Hepatocyte (in vitro differentiated cells): ENCODE measurements around the gene POLD3. TPM values are rescaled to one million over a fixed set of nuclear protein-coding genes. Genes with fewer than 3 reads are reported as not detected.
A peak's percentile ranks its signal among the peaks of the same experiment; 100 is the strongest.

Experiments used
- DNase-seq: peaks from one replicate; pipeline ENCODE4 v3.0.0-alpha.2; 2016; ENCODE audit warnings: low spot score
- H2AFZ ChIP-seq: fragments of 200-600 bp; sonication (generic); 2 replicates; pipeline ENCODE4 v1.6.0; 2016; ENCODE audit warnings: antibody characterized with exemption, mild to moderate bottlenecking
- H3K27ac ChIP-seq: fragments of 200-600 bp; sonication (generic); 2 replicates; pipeline ENCODE4 v1.5.1; 2016; ENCODE audit warnings: mild to moderate bottlenecking
- H3K27me3 ChIP-seq: fragments of 200-600 bp; sonication (generic); 2 replicates; pipeline ENCODE4 v1.6.1; 2016
- H3K36me3 ChIP-seq: fragments of 200-600 bp; sonication (generic); replicated peaks from 2 replicates; pipeline ENCODE4 v1.5.1; 2016; ENCODE audit warnings: low read depth; ENCODE audit not compliant: insufficient read depth
- H3K4me1 ChIP-seq: fragments of 200-600 bp; sonication (generic); 2 replicates; pipeline ENCODE4 v1.5.1; 2016; ENCODE audit warnings: mild to moderate bottlenecking, moderate library complexity; ENCODE audit not compliant: insufficient read depth
- H3K4me2 ChIP-seq: fragments of 200-600 bp; sonication (generic); 2 replicates; pipeline ENCODE4 v1.6.0; 2016
- H3K4me3 ChIP-seq: fragments of 200-600 bp; sonication (generic); 2 replicates; pipeline ENCODE4 v1.5.1; 2016; ENCODE audit warnings: mild to moderate bottlenecking
- H3K79me2 ChIP-seq: fragments of 200-600 bp; sonication (generic); 2 replicates; pipeline ENCODE4 v1.6.0; 2017; ENCODE audit warnings: mild to moderate bottlenecking
- H3K9me2 ChIP-seq: fragments of 200-600 bp; sonication (generic); replicated peaks from 2 replicates; pipeline ENCODE4 v1.6.0; 2017; ENCODE audit warnings: mild to moderate bottlenecking; ENCODE audit not compliant: insufficient read depth
- H3K9me3 ChIP-seq: fragments of 200-600 bp; sonication (generic); 2 replicates; pipeline ENCODE4 v1.5.1; 2016; ENCODE audit warnings: low read depth, mild to moderate bottlenecking
- H4K20me1 ChIP-seq: fragments of 200-600 bp; sonication (generic); 2 replicates; pipeline ENCODE4 v1.6.0; 2016; ENCODE audit warnings: mild to moderate bottlenecking; ENCODE audit not compliant: insufficient read depth, poor library complexity, severe bottlenecking
- EZH2 ChIP-seq: fragments of 200-600 bp; sonication (generic); IDR thresholded peaks from 2 replicates; pipeline ENCODE4 v1.6.1; 2016; ENCODE audit warnings: antibody characterized with exemption, mild to moderate bottlenecking, borderline replicate concordance
- EZH2phosphoT487 ChIP-seq: fragments of 200-600 bp; sonication (generic); IDR thresholded peaks from one replicate; pipeline ENCODE4 v1.6.1; 2018; ENCODE audit warnings: antibody characterized with exemption, mild to moderate bottlenecking, low read depth, moderate library complexity; ENCODE audit not compliant: unreplicated experiment, severe bottlenecking
- WGBS: methylation state at CpG from one replicate; pipeline ENCODE4 v1.1.6; 2016; ENCODE audit warnings: low lambda C conversion rate; ENCODE audit errors: missing lambda C conversion rate; 5-methylcytosine and 5-hydroxymethylcytosine counted together
- polyA plus RNA-seq: library from polyadenylated mRNA; unstranded; fragments of >200 nt; fragmentation: Nextera tagmentation; extraction: Ambion mirVana; gene quantifications from 2 replicates; pipeline ENCODE4 v1.2.1, GENCODE V29; 2016
- total RNA-seq: library from RNA; depleted of rRNA; stranded (reverse); fragments of >200 nt; gene quantifications from 2 replicates; pipeline ENCODE4 v1.2.3, GENCODE V29; 2014
- TF ChIP-seq, protein P1 (sequence below): fragments of 200-600 bp; sonication (generic); IDR thresholded peaks from 2 replicates; pipeline ENCODE4 v1.5.1; 2016; ENCODE audit warnings: antibody characterized with exemption, mild to moderate bottlenecking; ENCODE audit not compliant: poor library complexity

Gene POLD3
- total and polyA plus RNA-seq, 2 experiments from 2014 or later = 11.0 to 13.8 TPM

DNA sequence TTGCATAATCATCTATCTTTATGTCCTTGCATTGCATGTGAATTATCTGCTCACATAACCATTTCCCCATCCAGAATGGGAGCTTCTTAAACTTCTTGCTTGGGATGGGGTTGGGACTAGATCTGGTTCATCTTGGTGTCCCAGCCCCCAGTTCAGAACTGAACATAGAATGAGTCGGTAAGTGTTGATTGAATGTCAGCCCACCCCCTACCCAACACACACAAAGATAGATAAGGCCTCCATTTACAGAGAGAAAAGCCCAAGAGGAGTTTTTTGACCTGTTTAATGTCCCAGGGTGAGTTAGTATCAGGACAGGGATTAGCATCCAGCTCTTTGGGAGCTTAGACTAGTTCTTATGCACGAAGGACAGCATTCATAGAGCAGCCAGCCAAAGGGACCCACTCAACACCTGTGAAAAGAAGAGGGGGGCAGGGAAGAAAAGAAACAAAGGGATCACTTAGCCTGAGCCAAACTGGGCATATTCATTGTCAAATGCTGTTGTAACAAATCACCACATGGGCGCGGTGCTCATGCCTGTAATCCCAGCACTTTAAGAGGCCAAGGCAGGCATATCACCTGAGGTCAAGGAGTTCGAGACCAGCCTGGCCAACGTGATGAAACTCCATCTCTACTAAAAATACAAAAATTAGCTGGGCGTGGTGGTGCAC is 81.4 kb downstream of the POLD3 start:
- DNase-seq = no peak
- Histone ChIP-seq H4K20me1 (no peaks in the 10 kb centered on the region), H3K79me2 (no peaks in the 10 kb centered on the region), H3K27ac (peak overlapping the region; percentile 93), H3K4me2 (no peak overlapping the region), H3K27me3 (no peaks in the 10 kb centered on the region), H3K4me3 (no peak overlapping the region), H3K36me3 (no peaks in the 10 kb centered on the region), H3K9me3 (no peaks in the 10 kb centered on the region), H2AFZ (no peak overlapping the region), H3K9me2 (no peaks in the 10 kb centered on the region), H3K4me1 (peaks cover 4% of the 10 kb centered on the region)
- 64% methylated on average over 7 of the region's 7 CpGs for WGBS
- TF ChIP-seq EZH2phosphoT487 (no peak), EZH2 (no peak)
- TF ChIP-seq, protein P1, sequence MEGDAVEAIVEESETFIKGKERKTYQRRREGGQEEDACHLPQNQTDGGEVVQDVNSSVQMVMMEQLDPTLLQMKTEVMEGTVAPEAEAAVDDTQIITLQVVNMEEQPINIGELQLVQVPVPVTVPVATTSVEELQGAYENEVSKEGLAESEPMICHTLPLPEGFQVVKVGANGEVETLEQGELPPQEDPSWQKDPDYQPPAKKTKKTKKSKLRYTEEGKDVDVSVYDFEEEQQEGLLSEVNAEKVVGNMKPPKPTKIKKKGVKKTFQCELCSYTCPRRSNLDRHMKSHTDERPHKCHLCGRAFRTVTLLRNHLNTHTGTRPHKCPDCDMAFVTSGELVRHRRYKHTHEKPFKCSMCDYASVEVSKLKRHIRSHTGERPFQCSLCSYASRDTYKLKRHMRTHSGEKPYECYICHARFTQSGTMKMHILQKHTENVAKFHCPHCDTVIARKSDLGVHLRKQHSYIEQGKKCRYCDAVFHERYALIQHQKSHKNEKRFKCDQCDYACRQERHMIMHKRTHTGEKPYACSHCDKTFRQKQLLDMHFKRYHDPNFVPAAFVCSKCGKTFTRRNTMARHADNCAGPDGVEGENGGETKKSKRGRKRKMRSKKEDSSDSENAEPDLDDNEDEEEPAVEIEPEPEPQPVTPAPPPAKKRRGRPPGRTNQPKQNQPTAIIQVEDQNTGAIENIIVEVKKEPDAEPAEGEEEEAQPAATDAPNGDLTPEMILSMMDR = no peak

DNA sequence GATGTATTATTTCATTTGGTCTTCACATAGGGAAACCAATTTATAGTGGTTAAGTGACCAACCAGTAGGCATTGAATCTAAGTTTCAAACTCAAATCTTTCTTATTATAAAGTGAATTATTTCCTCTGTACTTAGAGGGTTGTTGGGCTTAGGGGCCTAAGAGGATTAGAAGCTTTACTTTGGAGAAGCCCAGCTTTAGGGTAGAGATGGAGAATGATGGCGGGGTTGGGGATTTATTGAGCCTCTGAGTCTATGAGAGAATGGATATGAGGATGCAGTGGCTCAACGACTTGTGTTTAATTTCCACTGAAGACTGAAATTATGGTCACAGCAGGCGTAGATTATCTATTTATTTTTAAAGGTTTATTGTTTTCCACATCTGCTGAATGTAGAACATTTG is 83.4 kb downstream of the POLD3 start:
- WGBS = 93% methylated on average over 3 of the region's 3 CpGs
- H3K27me3 ChIP-seq = no peaks in the 10 kb centered on the region
- no peaks in the 10 kb centered on the region for H3K9me3 ChIP-seq
- no peak for DNase-seq
- no peaks in the 10 kb centered on the region for H3K79me2 ChIP-seq
- H3K36me3 ChIP-seq = no peaks in the 10 kb centered on the region
- no peak overlapping the region for H3K27ac ChIP-seq
- H3K4me2 ChIP-seq = no peak overlapping the region
- H3K9me2 ChIP-seq = no peaks in the 10 kb centered on the region
- H4K20me1 ChIP-seq = no peaks in the 10 kb centered on the region
- H2AFZ ChIP-seq = no peak overlapping the region
- TF ChIP-seq EZH2phosphoT487 = no peak
- TF ChIP-seq EZH2 = no peak
- TF ChIP-seq, protein P1 = no peak
- peaks cover 4% of the 10 kb centered on the region for H3K4me1 ChIP-seq
- no peak overlapping the region for H3K4me3 ChIP-seq

DNA sequence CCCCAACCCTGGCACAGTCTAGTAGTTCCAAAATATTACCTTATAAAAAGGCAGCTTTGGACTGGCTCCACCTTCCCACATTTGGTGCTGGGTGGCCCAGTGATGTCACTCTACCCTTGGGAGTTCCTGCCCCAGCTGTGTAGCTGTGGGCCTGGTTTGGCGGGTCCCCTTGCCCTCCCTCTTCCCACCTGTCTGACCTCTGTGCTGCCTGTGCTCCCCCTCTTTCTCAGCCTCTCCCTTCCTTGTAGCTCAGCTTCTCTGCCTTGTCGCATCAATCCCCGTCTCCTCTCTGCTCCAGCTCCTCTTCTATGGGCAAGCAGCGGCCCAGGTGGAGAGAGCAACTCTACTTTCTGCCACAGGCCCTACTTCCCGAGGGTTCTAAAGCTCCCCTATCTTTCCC is 84.2 kb downstream of the POLD3 start:
- DNase-seq = no peak
- Histone ChIP-seq H3K4me1 (peaks cover 4% of the 10 kb centered on the region), H4K20me1 (no peaks in the 10 kb centered on the region), H3K9me2 (no peaks in the 10 kb centered on the region), H3K4me2 (no peak overlapping the region), H3K9me3 (no peaks in the 10 kb centered on the region), H3K4me3 (no peak overlapping the region), H3K79me2 (no peaks in the 10 kb centered on the region), H3K36me3 (no peaks in the 10 kb centered on the region), H2AFZ (no peak overlapping the region), H3K27me3 (no peaks in the 10 kb centered on the region), H3K27ac (no peak overlapping the region)
- TF ChIP-seq EZH2phosphoT487 = no peak
- TF ChIP-seq, protein P1 = no peak
- TF ChIP-seq EZH2 = no peak
- WGBS = 91% methylated on average over 5 of the region's 5 CpGs
